K562 (cell line): ENCODE measurements around the gene HPD. TPM values are rescaled to one million over a fixed set of nuclear protein-coding genes. Genes with fewer than 3 reads are reported as not detected.

ENCODE experiments used
- CBFB ChIP-seq: sonication (generic); formaldehyde crosslinking; IDR thresholded peaks from 2 replicates; pipeline ENCODE4 v1.4.0; 2020; ENCODE audit warnings: mild to moderate bottlenecking, missing genetic modification reagents
- CBX3 ChIP-seq, 2 experiments: IDR thresholded peaks; 1 replicate in 1 of 2; 2 replicates in 1 of 2; pipeline ENCODE4 v1.6.1; 2012; ENCODE audit warnings: inconsistent platforms in 2 of 2, low read length in 2 of 2, borderline replicate concordance in 1 of 2, control low read depth in 1 of 2
- CTCFL ChIP-seq: IDR thresholded peaks from 2 replicates; pipeline ENCODE4 v1.6.1; 2011; ENCODE audit warnings: borderline replicate concordance, low read depth, mild to moderate bottlenecking, moderate library complexity, low read length; ENCODE audit not compliant: insufficient read depth, poor library complexity, severe bottlenecking
- JUND ChIP-seq, 2 experiments: IDR thresholded peaks; 2 replicates in 1 of 2; 3 replicates in 1 of 2; pipeline ENCODE4 v1.6.1; 2011; ENCODE audit warnings: borderline replicate concordance in 2 of 2, low read depth in 2 of 2, low read length in 2 of 2, improper control_type of control experiment in 1 of 2, missing biosample characterization in 1 of 2, missing genetic modification characterization in 1 of 2, missing genetic modification reagents in 1 of 2
- KLF10 ChIP-seq: fragments of 250-450 bp; sonication (Bioruptor Pico); IDR thresholded peaks from 2 replicates; pipeline ENCODE4 v1.6.1; 2021; ENCODE audit warnings: matching md5 sums
- MBD2 ChIP-seq: sonication (generic); IDR thresholded peaks from 2 replicates; pipeline ENCODE4 v1.6.1; 2016; ENCODE audit warnings: low read depth, borderline replicate concordance
- MCM7 ChIP-seq, 2 experiments: fragments of 450-650 bp; IDR thresholded peaks; 2 replicates each; pipeline ENCODE4 v1.6.1; 2016 to 2018
- NR0B1 ChIP-seq: fragments of 450-650 bp; IDR thresholded peaks from one replicate; pipeline ENCODE4 v1.6.1; 2018; ENCODE audit warnings: mild to moderate bottlenecking, moderate library complexity; ENCODE audit not compliant: partially characterized antibody
- PBX2 ChIP-seq, 2 experiments: IDR thresholded peaks in 1 of 2; conservative IDR thresholded peaks in 1 of 2; 2 replicates each; pipeline ENCODE4 v1.6.1; 2016; ENCODE audit warnings: low read depth in 2 of 2, mild to moderate bottlenecking in 1 of 2, missing compliant biosample characterization in 1 of 2, missing genetic modification characterization in 1 of 2, moderate library complexity in 1 of 2
- PHF20 ChIP-seq: fragments of 450-650 bp; IDR thresholded peaks from 2 replicates; pipeline ENCODE4 v1.6.1; 2018; ENCODE audit not compliant: partially characterized antibody
- PML ChIP-seq: IDR thresholded peaks from 2 replicates; pipeline ENCODE4 v1.6.1; 2012; ENCODE audit warnings: low read length, inconsistent platforms
- POLR3G ChIP-seq: IDR thresholded peaks from 2 replicates; pipeline ENCODE4 v1.6.1; 2011; ENCODE audit not compliant: insufficient read length, insufficient replicate concordance; ENCODE audit errors: extremely low read depth
- PRMT5 ChIP-seq: sonication (generic); formaldehyde crosslinking; IDR thresholded peaks from 2 replicates; pipeline ENCODE4 v1.5.0; 2020; ENCODE audit warnings: missing genetic modification reagents
- RB1 ChIP-seq: fragments of 450-650 bp; IDR thresholded peaks from 2 replicates; pipeline ENCODE4 v1.6.1; 2017; ENCODE audit warnings: low read depth, mild to moderate bottlenecking
- RBM39 ChIP-seq: fragments of 200-400 bp; formaldehyde crosslinking; optimal IDR thresholded peaks from 2 replicates; pipeline ENCODE3; 2018; ENCODE audit warnings: low read depth, low read length
- RCOR1 ChIP-seq, 2 experiments: IDR thresholded peaks; 2 replicates each; pipeline ENCODE4 v1.6.1; 2012; ENCODE audit warnings: low read depth in 2 of 2, low read length in 2 of 2, borderline replicate concordance in 1 of 2, improper control_type of control experiment in 1 of 2
- ZFX ChIP-seq: sonication (generic); formaldehyde crosslinking; IDR thresholded peaks from 2 replicates; pipeline ENCODE4 v1.8.0; 2022; ENCODE audit warnings: mild to moderate bottlenecking, missing genetic modification reagents, moderate library complexity
- ZNF766 ChIP-seq: fragments of 200-800 bp; sonication (Bioruptor generic); conservative IDR thresholded peaks from 2 replicates; pipeline ENCODE4 v1.6.1; 2016; ENCODE audit warnings: missing genetic modification characterization, missing compliant biosample characterization
- ZNF77 ChIP-seq: fragments of 250-450 bp; sonication (Bioruptor Pico); IDR thresholded peaks from 2 replicates; pipeline ENCODE4 v1.5.0; 2020
- polyA plus RNA-seq, 8 experiments: library from polyadenylated mRNA; depleted of rRNA in 4 of 8; stranded (reverse) in 5 of 8; unstranded in 3 of 8; fragments of >200 nt; fragmentation: Nextera tagmentation in 2 of 8; fragmentation: Illumina TruSeq in 1 of 8; extraction: Ambion mirVana in 2 of 8; extraction: Trizol in 1 of 8; gene quantifications; 2 replicates each; pipeline versions ENCODE4 v1.2.1 to v1.2.3, GENCODE V29; 2011 to 2014; ENCODE audit warnings: inconsistent platforms in 1 of 8, missing spikeins in 1 of 8
- total RNA-seq, 7 experiments: library from RNA; depleted of rRNA in 6 of 7; stranded (reverse); fragments of >200 nt in 6 of 7; fragmentation: Illumina TruSeq in 2 of 7; extraction: Trizol in 2 of 7; gene quantifications; 2 replicates each; pipeline versions ENCODE4 v1.2.1 to v1.2.3, GENCODE V29; 2011 to 2021; ENCODE audit warnings: low replicate concordance in 1 of 7
- TF ChIP-seq, protein P1 (sequence below): sonication (generic); formaldehyde crosslinking; IDR thresholded peaks from 2 replicates; pipeline ENCODE4 v1.8.1; 2023; ENCODE audit warnings: mild to moderate bottlenecking, missing genetic modification reagents

Gene HPD
- total and polyA plus RNA-seq, 9 of the 15 experiments (the other 6 are each of a cell fraction or from before 2014, with no cell fraction given): 0.06 to 0.29 (median 0.07) TPM; not detected in 4

GRCh38 chr12:121793838-121794533 lies 64.7 kb downstream of the HPD start (continued):
- no peak for TF ChIP-seq NR0B1
- TF ChIP-seq MCM7 (IDR thresholded peaks at IDR 0.05): no peak
- no peak for TF ChIP-seq POLR3G
- peak; percentile 94 for TF ChIP-seq RB1
- TF ChIP-seq MBD2: 0 out of 2 replicates have a peak, but pooled peaks have one; percentile 22
- TF ChIP-seq, protein P1, sequence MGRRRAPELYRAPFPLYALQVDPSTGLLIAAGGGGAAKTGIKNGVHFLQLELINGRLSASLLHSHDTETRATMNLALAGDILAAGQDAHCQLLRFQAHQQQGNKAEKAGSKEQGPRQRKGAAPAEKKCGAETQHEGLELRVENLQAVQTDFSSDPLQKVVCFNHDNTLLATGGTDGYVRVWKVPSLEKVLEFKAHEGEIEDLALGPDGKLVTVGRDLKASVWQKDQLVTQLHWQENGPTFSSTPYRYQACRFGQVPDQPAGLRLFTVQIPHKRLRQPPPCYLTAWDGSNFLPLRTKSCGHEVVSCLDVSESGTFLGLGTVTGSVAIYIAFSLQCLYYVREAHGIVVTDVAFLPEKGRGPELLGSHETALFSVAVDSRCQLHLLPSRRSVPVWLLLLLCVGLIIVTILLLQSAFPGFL (CRISPR knock-in tag): peak; percentile 97; the same call in 1 of the 2 replicates
- TF ChIP-seq KLF10 (CRISPR knock-in tag): no peak
- peak in 1 of 2 experiments; percentile 86; a peak in 2 of 4 replicates for TF ChIP-seq RCOR1 (IDR thresholded peaks at IDR 0.05; ENCODE audit: borderline replicate concordance in 1 of 2, low read depth in 2 of 2, low read length in 2 of 2)
- TF ChIP-seq PML: 0 out of 2 replicates have a peak, but pooled peaks have one; percentile 4
- TF ChIP-seq ZFX (CRISPR knock-in tag): peak; percentile 50
- no peak; the same call in 1 of the 2 replicates for TF ChIP-seq ZNF766
- TF ChIP-seq CBFB (CRISPR knock-in tag): peak; percentile 94
- peak; percentile 70 for TF ChIP-seq JUND (IDR thresholded peaks at IDR 0.05; ENCODE audit: borderline replicate concordance, low read depth, low read length)
- TF ChIP-seq JUND (tag; IDR thresholded peaks at IDR 0.05; ENCODE audit: borderline replicate concordance, low read depth, low read length): peak; percentile 12; the same call in 1 of the 3 replicates
- TF ChIP-seq PHF20: peak; percentile 42
- no peak for TF ChIP-seq ZNF77 (CRISPR knock-in tag)
- TF ChIP-seq CBX3 (IDR thresholded peaks at IDR 0.05; ENCODE audit: borderline replicate concordance in 1 of 2, low read length in 2 of 2): peak in 1 of 2 experiments; percentile 47; a peak in 1 of 3 replicates
- TF ChIP-seq PBX2 (CRISPR knock-in tag; IDR thresholded peaks at IDR 0.05; ENCODE audit: low read depth): no peak
- TF ChIP-seq PBX2 (tag; conservative IDR thresholded peaks at IDR 0.05; ENCODE audit: low read depth): no peak
- TF ChIP-seq CTCFL: peak; percentile 94
- no peak for TF ChIP-seq PRMT5
- peak; percentile 59 for TF ChIP-seq RBM39
